H7 (cell line): ENCODE measurements around the gene HEPHL1. TPM values are rescaled to one million over a fixed set of nuclear protein-coding genes. Genes with fewer than 3 reads are reported as not detected.

Experiments
- DNase-seq: peaks from one replicate; pipeline ENCODE4 v3.0.0; 2012
- H3K27me3 ChIP-seq: 2 replicates; pipeline ENCODE4 v1.6.0; 2011; ENCODE audit warnings: mild to moderate bottlenecking, low read length; ENCODE audit not compliant: control insufficient read depth, insufficient read depth
- H3K36me3 ChIP-seq: replicated peaks from 2 replicates; pipeline ENCODE4 v1.5.1; 2011; ENCODE audit warnings: low read length; ENCODE audit not compliant: control insufficient read depth, insufficient read depth
- H3K4me3 ChIP-seq: 2 replicates; pipeline ENCODE4 v1.5.1; 2011; ENCODE audit warnings: low read depth, mild to moderate bottlenecking, control low read depth, low read length, moderate library complexity; ENCODE audit not compliant: insufficient read depth
- total RNA-seq: library from RNA; depleted of rRNA; stranded (reverse); fragments of >200 nt; shearing (Covaris generic); gene quantifications from 2 replicates; pipeline ENCODE4 v1.2.3, GENCODE V29; 2014

HEPHL1 gene
- total RNA-seq, 1 experiment from 2014 or later, result not detected

GRCh38 chr11:94002226-94002625 is 18.9 kb upstream of the HEPHL1 start:
- H3K27me3 ChIP-seq, result no peaks in the 10 kb centered on the region
- no peak overlapping the region for H3K4me3 ChIP-seq
- no peak for DNase-seq
- no peaks in the 10 kb centered on the region for H3K36me3 ChIP-seq

GRCh38 chr11:94007426-94007825 is 13.7 kb upstream of the HEPHL1 start:
- Histone ChIP-seq H3K4me3 (no peak overlapping the region), H3K27me3 (no peaks in the 10 kb centered on the region), H3K36me3 (no peaks in the 10 kb centered on the region)
- DNase-seq, result no peak

DNA sequence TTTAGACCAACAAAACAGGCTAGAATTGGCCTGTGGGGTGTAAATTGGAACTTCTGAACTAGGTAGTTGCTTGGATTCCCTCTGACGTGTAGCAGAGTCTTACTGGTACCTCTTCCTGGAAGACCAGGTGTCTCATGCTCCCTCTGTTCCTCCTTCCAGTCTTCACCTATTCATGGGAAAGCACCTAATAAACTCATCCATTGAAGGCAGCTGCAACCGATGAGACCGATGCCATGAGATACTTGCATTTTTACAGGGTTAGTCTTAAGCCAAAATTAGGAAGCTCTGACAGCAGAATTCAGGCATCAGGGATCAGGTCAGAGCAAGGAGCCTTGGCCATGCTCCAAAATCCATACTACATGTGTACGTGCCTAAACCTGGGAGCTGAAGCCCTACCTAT is 13.2 kb upstream of the HEPHL1 start:
- H3K36me3 ChIP-seq, result no peaks in the 10 kb centered on the region
- H3K4me3 ChIP-seq, result no peak overlapping the region
- no peak for DNase-seq
- no peaks in the 10 kb centered on the region for H3K27me3 ChIP-seq

DNA sequence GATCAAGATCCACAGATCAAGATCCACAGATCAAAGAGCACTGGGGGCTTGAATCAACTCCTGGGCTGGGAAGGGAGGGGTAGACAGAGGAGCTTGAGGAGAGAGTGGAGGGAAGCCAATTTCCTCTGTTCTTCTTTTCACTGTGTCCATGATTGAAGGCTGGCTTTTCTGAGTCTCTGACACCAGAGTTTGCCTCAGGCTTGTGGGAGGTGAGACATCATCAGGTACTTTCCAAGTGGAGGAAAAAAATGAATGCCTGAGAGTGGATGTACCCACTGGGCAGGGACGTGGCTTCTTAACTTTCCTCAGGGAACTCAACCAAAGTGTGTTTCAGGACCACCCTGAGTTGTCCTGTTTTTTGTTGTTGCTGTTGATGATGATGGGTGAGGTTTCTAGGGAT is 11.0 kb upstream of the HEPHL1 start:
- Histone ChIP-seq H3K36me3 (no peaks in the 10 kb centered on the region), H3K4me3 (no peak overlapping the region), H3K27me3 (no peaks in the 10 kb centered on the region)
- DNase-seq, result no peak

- H3K4me3 ChIP-seq, result no peak overlapping the region
- DNase-seq, result no peak
- no peaks in the 10 kb centered on the region for H3K27me3 ChIP-seq
- H3K36me3 ChIP-seq, result no peaks in the 10 kb centered on the region
These were observed 9.7 kb upstream of the HEPHL1 start for GRCh38 chr11:94011478-94011877.

DNA sequence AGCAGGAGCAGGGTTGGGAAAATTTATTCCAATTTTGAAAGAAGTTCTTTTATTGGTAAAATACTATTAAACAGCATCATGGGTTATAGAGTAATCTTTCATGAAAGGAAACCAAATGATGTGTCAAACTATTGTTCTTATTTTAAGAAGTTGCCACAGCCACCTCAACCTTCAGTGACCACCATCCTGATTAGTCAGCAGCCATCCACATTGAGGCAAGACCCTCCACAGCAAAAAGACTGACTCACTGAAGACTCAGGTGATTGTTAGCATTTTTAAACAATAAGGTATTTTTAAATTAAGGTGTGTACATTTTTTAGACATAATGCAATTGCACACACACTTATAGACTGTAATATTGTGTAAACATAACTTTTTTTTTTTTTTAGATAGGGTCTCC is 3.7 kb upstream of the HEPHL1 start:
- H3K27me3 ChIP-seq, result no peaks in the 10 kb centered on the region
- DNase-seq, result no peak
- H3K36me3 ChIP-seq, result no peaks in the 10 kb centered on the region
- H3K4me3 ChIP-seq, result no peak overlapping the region

DNA sequence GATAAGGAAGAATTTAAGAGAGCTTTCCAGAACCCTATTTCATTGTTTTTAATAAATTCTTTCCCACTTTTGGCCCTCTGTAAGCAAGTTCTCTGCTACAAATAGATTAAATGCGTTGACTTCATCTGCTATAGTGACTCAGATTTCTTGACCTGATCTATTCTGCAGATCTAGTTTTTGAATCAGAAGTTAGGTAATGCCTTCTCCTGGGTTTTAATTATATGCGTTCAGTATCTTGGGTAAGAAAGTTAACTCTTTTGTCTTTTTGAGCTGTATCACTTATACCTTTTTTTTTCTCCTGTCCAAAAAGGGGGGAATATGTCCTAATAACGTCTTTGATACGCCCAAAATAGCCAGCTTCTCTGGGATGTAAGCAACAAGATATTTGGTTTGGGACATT is 2.4 kb upstream of the HEPHL1 start:
- DNase-seq, result no peak
- Histone ChIP-seq H3K36me3 (no peaks in the 10 kb centered on the region), H3K4me3 (no peak overlapping the region), H3K27me3 (no peaks in the 10 kb centered on the region)

DNA sequence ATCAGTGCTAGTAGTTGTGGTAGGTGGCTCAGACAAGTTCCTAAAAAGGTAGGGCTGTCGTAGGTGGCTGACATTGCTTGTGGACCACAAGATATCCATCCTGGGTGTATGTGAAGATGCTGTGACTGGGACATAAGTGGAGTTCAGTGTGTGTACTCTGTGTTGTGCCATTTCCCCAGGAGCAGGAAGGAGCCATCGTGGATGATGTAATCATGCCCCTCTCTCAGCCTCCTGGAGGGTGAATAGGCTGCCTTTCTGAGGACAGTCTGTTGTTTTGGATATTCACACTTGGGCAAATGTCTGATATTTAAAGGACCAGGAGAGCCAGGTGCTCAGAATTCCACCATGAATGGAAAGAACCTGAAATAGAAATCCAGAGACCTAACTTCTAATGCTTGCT is 2.7 kb downstream of the HEPHL1 start:
- H3K36me3 ChIP-seq, result no peaks in the 10 kb centered on the region
- H3K27me3 ChIP-seq, result no peaks in the 10 kb centered on the region
- no peak overlapping the region for H3K4me3 ChIP-seq
- no peak for DNase-seq

DNA sequence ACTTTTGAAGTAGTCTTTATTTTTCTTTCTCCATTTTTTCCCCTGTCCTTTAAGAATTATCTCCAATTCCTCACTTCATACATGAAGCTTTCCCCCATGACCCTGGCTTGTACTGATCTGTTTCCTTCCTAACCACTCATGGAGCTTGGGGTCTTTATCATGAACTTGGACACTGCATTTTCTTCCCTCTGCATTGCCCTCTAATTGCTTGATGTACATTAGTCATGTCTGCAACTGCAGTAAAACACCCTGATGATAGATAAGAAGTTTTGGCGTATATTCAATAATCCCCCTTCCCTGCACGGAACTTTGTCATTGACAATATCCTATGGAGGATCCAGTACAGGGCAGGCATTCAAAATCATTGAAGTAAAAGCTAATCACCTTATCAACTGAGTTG is 3.4 kb downstream of the HEPHL1 start:
- no peaks in the 10 kb centered on the region for H3K27me3 ChIP-seq
- no peaks in the 10 kb centered on the region for H3K36me3 ChIP-seq
- H3K4me3 ChIP-seq, result no peak overlapping the region
- no peak for DNase-seq

DNA sequence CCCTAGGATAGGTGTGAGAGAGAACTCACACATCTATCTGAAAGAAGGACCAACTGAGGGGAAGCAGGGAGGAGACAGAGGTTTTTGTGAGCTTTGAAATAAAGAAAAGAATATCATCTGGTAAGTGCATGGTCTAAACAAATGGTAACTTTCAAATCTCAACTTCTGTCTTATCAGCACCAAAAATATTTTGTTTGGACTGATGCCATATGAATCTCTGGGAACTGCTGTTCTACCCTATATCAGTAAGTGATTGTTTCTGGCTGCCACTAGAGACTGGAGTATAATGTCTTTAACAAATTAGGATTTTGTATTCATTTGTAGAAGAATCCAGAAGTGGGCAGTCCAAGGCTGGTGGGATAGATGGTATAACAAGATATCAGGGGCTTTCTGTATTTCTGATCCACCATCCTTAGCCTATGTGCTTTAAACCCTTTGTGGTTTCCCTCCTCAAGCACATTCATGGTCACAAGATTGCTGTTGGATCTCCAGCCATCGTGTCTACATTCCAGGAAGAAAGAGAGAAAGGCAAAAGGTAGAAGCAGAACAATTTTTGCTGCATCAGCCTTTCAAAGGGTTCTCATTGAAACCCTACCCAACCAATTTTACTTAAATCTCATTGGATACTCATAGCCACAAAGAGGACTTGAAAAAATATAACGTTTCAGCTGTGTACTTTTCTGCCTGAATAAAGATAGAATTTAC is 4.7 kb downstream of the HEPHL1 start:
- no peak overlapping the region for H3K4me3 ChIP-seq
- H3K36me3 ChIP-seq, result no peaks in the 10 kb centered on the region
- H3K27me3 ChIP-seq, result no peaks in the 10 kb centered on the region
- no peak for DNase-seq

GRCh38 chr11:94027210-94027609 is 6.1 kb downstream of the HEPHL1 start:
- no peaks in the 10 kb centered on the region for H3K27me3 ChIP-seq
- H3K4me3 ChIP-seq, result no peak overlapping the region
- H3K36me3 ChIP-seq, result no peaks in the 10 kb centered on the region
- DNase-seq, result no peak

DNA sequence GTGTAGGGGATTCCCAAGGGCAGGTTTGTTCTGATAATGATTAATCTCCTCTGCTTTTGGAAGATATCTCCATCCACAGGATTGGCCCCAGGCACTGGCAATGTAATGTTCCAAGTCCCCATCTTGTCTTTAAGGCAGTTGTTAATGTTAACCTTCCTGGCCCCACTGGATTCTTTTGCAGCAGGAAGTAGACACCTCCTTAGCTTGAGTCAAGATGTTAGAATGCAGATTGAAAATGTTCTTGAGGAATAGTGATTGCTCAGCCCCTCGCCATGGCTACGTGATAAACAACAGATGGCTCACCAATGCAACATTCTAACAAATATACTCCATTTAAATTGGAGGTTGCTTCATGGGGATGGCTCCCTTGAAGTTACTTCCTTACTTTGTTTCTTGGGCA is 7.3 kb downstream of the HEPHL1 start:
- Histone ChIP-seq H3K27me3 (no peaks in the 10 kb centered on the region), H3K4me3 (no peak overlapping the region), H3K36me3 (no peaks in the 10 kb centered on the region)
- no peak for DNase-seq

- DNase-seq, result no peak
- Histone ChIP-seq H3K4me3 (no peak overlapping the region), H3K36me3 (no peaks in the 10 kb centered on the region), H3K27me3 (no peaks in the 10 kb centered on the region)
These were observed 8.9 kb downstream of the HEPHL1 start for GRCh38 chr11:94030059-94030458.

- Histone ChIP-seq H3K27me3 (no peaks in the 10 kb centered on the region), H3K36me3 (no peaks in the 10 kb centered on the region), H3K4me3 (no peak overlapping the region)
- no peak for DNase-seq
These were observed 10.5 kb downstream of the HEPHL1 start for GRCh38 chr11:94031625-94032024.

GRCh38 chr11:94032066-94032465 is 10.9 kb downstream of the HEPHL1 start:
- Histone ChIP-seq H3K4me3 (no peak overlapping the region), H3K27me3 (no peaks in the 10 kb centered on the region), H3K36me3 (no peaks in the 10 kb centered on the region)
- no peak for DNase-seq

- H3K4me3 ChIP-seq, result no peak overlapping the region
- no peaks in the 10 kb centered on the region for H3K36me3 ChIP-seq
- no peak for DNase-seq
- no peaks in the 10 kb centered on the region for H3K27me3 ChIP-seq
These were observed 11.6 kb downstream of the HEPHL1 start for GRCh38 chr11:94032725-94033124.
